Activated CD4-positive, alpha-beta T cell treated with anti-CD3 and anti-CD28 coated beads, Interleukin-2, amount 10 ng/mL, durations not matched to agents 24 days and 14 days (primary cell): Measurements from ENCODE around the gene KCNH3. TPM values are rescaled to one million over a fixed set of nuclear protein-coding genes. Genes with fewer than 3 reads are reported as not detected.
A peak's percentile ranks its signal among the peaks of the same experiment; 100 is the strongest.

Experiments used
- DNase-seq: peaks from one replicate; pipeline ENCODE4 v3.0.0; 2022
- H3K27ac Mint-ChIP-seq: one replicate; pipeline ENCODE4 v1.8.0; 2022; ENCODE audit warnings: mild to moderate bottlenecking, mixed read lengths
- H3K27me3 Mint-ChIP-seq: one replicate; pipeline ENCODE4 v1.8.0; 2022; ENCODE audit warnings: mixed read lengths
- H3K36me3 Mint-ChIP-seq: one replicate; pipeline ENCODE4 v1.8.0; 2022; ENCODE audit warnings: low read depth, mild to moderate bottlenecking, mixed read lengths
- H3K4me1 Mint-ChIP-seq: one replicate; pipeline ENCODE4 v1.8.0; 2021; ENCODE audit warnings: mixed read lengths
- H3K4me3 Mint-ChIP-seq: one replicate; pipeline ENCODE4 v1.8.0; 2022; ENCODE audit warnings: mild to moderate bottlenecking, moderate library complexity, mixed read lengths
- H3K9me3 Mint-ChIP-seq: one replicate; pipeline ENCODE4 v1.8.0; 2021; ENCODE audit warnings: mixed read lengths
- intact Hi-C: fragments of 100-400 bp; cut with micrococcal nuclease; formaldehyde crosslinking; loops from one replicate; pipeline ENCODE4 v1.15.1; 2023
- total RNA-seq: library from RNA; stranded (reverse); gene quantifications from 2 replicates; pipeline ENCODE4 v1.2.3, GENCODE V29; 2022

The KCNH3 gene
- total RNA-seq, 1 donor from 2014 or later = 2.1 TPM

- peak overlapping the region; percentile 93 for H3K4me3 Mint-ChIP-seq
- no peaks in the 10 kb centered on the region for H3K9me3 Mint-ChIP-seq
- H3K4me1 Mint-ChIP-seq = peaks cover 39% of the 10 kb centered on the region
- peaks cover 31% of the 10 kb centered on the region for H3K36me3 Mint-ChIP-seq
- H3K27ac Mint-ChIP-seq = peak overlapping the region; percentile 99
- intact Hi-C loops = loop anchor here (5.0 kb wide), 3 partner anchors 55 to 260 kb away; partner anchors contain the start of genes FMNL3, NCKAP5L and PRPF40B
- H3K27me3 Mint-ChIP-seq = no peaks in the 10 kb centered on the region
- no peak for DNase-seq
These were observed 28.4 kb downstream of the KCNH3 start for GRCh38 chr12:49567302-49567610.

GRCh38 chr12:49567611-49568441 is 29.0 kb downstream of the KCNH3 start, which contains the start of gene MCRS1:
MCRS1 (minus strand) TSS chr12:49568142; CDS start chr12:49566731, 1,411 bp downstream.
- peaks cover 39% of the 10 kb centered on the region for H3K4me1 Mint-ChIP-seq
- intact Hi-C loops = loop anchor here (5.0 kb wide), 3 partner anchors 54 to 259 kb away; partner anchors contain the start of genes FMNL3, NCKAP5L and PRPF40B
- peak; percentile 97 for DNase-seq
- H3K4me3 Mint-ChIP-seq = peak within 1 kb of the TSS; percentile 93
- H3K27ac Mint-ChIP-seq = peak within 1 kb of the TSS; percentile 99
- peaks cover 26% of the 10 kb centered on the region for H3K36me3 Mint-ChIP-seq
- H3K27me3 Mint-ChIP-seq = no peaks in the 10 kb centered on the region
- H3K9me3 Mint-ChIP-seq = no peaks in the 10 kb centered on the region

GRCh38 chr12:49568442-49569162 is 29.8 kb downstream of the KCNH3 start:
- H3K4me1 Mint-ChIP-seq = peaks cover 39% of the 10 kb centered on the region
- intact Hi-C loops = loop anchor here (5.0 kb wide), 3 partner anchors 54 to 259 kb away; partner anchors contain the start of genes FMNL3, NCKAP5L and PRPF40B
- no peak for DNase-seq
- peak overlapping the region; percentile 99 for H3K27ac Mint-ChIP-seq
- peak overlapping the region; percentile 93 for H3K4me3 Mint-ChIP-seq
- H3K36me3 Mint-ChIP-seq = peaks cover 28% of the 10 kb centered on the region
- H3K27me3 Mint-ChIP-seq = no peaks in the 10 kb centered on the region
- no peaks in the 10 kb centered on the region for H3K9me3 Mint-ChIP-seq

GRCh38 chr12:49577589-49578315 is 38.9 kb downstream of the KCNH3 start:
- H3K27me3 Mint-ChIP-seq = no peaks in the 10 kb centered on the region
- H3K27ac Mint-ChIP-seq = no peak overlapping the region
- intact Hi-C loops = no loop called here
- peaks cover 19% of the 10 kb centered on the region for H3K4me1 Mint-ChIP-seq
- H3K4me3 Mint-ChIP-seq = no peak overlapping the region
- H3K9me3 Mint-ChIP-seq = no peaks in the 10 kb centered on the region
- H3K36me3 Mint-ChIP-seq = peaks cover 10% of the 10 kb centered on the region
- no peak for DNase-seq

GRCh38 chr12:49578471-49579112 is 39.8 kb downstream of the KCNH3 start:
- Mint-ChIP-seq H3K4me3 (no peak overlapping the region), H3K4me1 (peaks cover 19% of the 10 kb centered on the region), H3K27me3 (no peaks in the 10 kb centered on the region), H3K36me3 (peaks cover 8% of the 10 kb centered on the region), H3K9me3 (no peaks in the 10 kb centered on the region), H3K27ac (no peak overlapping the region)
- intact Hi-C loops = no loop called here
- no peak for DNase-seq

- H3K4me1 Mint-ChIP-seq = peaks cover 19% of the 10 kb centered on the region
- H3K27ac Mint-ChIP-seq = peak overlapping the region; percentile 56
- intact Hi-C loops = loop anchor here (1.0 to 5.0 kb wide), 2 partner anchors 41 to 223 kb away; partner anchors contain the start of gene PRPF40B
- H3K4me3 Mint-ChIP-seq = no peak overlapping the region
- peaks cover 7% of the 10 kb centered on the region for H3K36me3 Mint-ChIP-seq
- DNase-seq = peak; percentile 89
- H3K9me3 Mint-ChIP-seq = no peaks in the 10 kb centered on the region
- H3K27me3 Mint-ChIP-seq = no peaks in the 10 kb centered on the region
These were observed 42.0 kb downstream of the KCNH3 start for GRCh38 chr12:49580572-49581535.

- H3K36me3 Mint-ChIP-seq = peaks cover 11% of the 10 kb centered on the region
These were observed 43.4 kb downstream of the KCNH3 start for GRCh38 chr12:49582201-49582600.

GRCh38 chr12:49582850-49583249 is 44.0 kb downstream of the KCNH3 start:
- peaks cover 19% of the 10 kb centered on the region for H3K4me1 Mint-ChIP-seq
- no peak overlapping the region for H3K4me3 Mint-ChIP-seq
- H3K27ac Mint-ChIP-seq = no peak overlapping the region
- intact Hi-C loops = loop anchor here (5.0 kb wide), 1 partner anchor 39 kb away; the partner anchor contains the start of gene PRPF40B
- no peak for DNase-seq
- no peaks in the 10 kb centered on the region for H3K9me3 Mint-ChIP-seq
- peaks cover 11% of the 10 kb centered on the region for H3K36me3 Mint-ChIP-seq
- no peaks in the 10 kb centered on the region for H3K27me3 Mint-ChIP-seq

More at GRCh38 chr12:49582201-49582600, 43.4 kb downstream of the KCNH3 start:
- Mint-ChIP-seq H3K9me3 (no peaks in the 10 kb centered on the region), H3K27ac (peak overlapping the region; percentile 1), H3K4me1 (peaks cover 19% of the 10 kb centered on the region), H3K27me3 (no peaks in the 10 kb centered on the region), H3K4me3 (no peak overlapping the region)
- intact Hi-C loops = loop anchor here (5.0 kb wide), 1 partner anchor 40 kb away; the partner anchor contains the start of gene PRPF40B
- DNase-seq = no peak

GRCh38 chr12:49583366-49584094 is 44.7 kb downstream of the KCNH3 start:
- Mint-ChIP-seq H3K4me3 (no peak overlapping the region), H3K27ac (no peak overlapping the region), H3K36me3 (peaks cover 11% of the 10 kb centered on the region), H3K27me3 (no peaks in the 10 kb centered on the region), H3K9me3 (no peaks in the 10 kb centered on the region), H3K4me1 (peaks cover 19% of the 10 kb centered on the region)
- DNase-seq = no peak
- intact Hi-C loops = loop anchor here (5.0 kb wide), 1 partner anchor 39 kb away; the partner anchor contains the start of gene PRPF40B

- no peak for DNase-seq
- H3K4me3 Mint-ChIP-seq = no peak overlapping the region
- peaks cover 19% of the 10 kb centered on the region for H3K4me1 Mint-ChIP-seq
- H3K27me3 Mint-ChIP-seq = no peaks in the 10 kb centered on the region
- no peak overlapping the region for H3K27ac Mint-ChIP-seq
- peaks cover 11% of the 10 kb centered on the region for H3K36me3 Mint-ChIP-seq
- no peaks in the 10 kb centered on the region for H3K9me3 Mint-ChIP-seq
- intact Hi-C loops = loop anchor here (5.0 kb wide), 1 partner anchor 38 kb away; the partner anchor contains the start of gene PRPF40B
These were observed 45.8 kb downstream of the KCNH3 start for GRCh38 chr12:49584591-49584990.

GRCh38 chr12:49585477-49586459 is 46.9 kb downstream of the KCNH3 start:
- peaks cover 14% of the 10 kb centered on the region for H3K36me3 Mint-ChIP-seq
- intact Hi-C loops = no loop called here
- DNase-seq = no peak
- H3K4me3 Mint-ChIP-seq = no peak overlapping the region
- H3K4me1 Mint-ChIP-seq = peaks cover 13% of the 10 kb centered on the region
- H3K27me3 Mint-ChIP-seq = no peaks in the 10 kb centered on the region
- H3K9me3 Mint-ChIP-seq = no peaks in the 10 kb centered on the region
- H3K27ac Mint-ChIP-seq = peak overlapping the region; percentile 17
